ENCODE results near the gene CD160.

DNA sequence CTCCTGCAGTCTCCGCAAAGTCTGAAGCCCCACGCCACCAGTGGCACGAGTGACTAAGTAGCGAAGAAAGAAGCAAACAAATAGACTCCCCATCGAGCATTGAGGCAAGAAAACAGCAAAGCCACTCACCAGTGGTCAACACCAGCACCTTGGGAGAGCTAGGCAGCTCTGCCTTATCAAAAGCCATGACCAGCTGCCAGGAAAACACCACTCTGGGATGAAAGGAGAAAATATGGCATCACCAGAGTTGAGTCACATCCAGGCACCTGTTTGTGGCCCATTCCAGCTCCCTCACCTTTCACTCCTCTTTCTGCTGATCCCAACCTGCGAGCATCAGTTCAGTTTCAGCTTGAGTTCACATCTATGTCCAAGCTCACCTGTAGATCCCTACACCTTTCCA lies 29.4 kb upstream of the CD160 start:
- TF ChIP-seq EP300 (IDR thresholded peaks at IDR 0.05) (no peak), POLR2AphosphoS5 (IDR thresholded peaks at IDR 0.05) (no peak)
- TF ChIP-seq, protein P1, sequence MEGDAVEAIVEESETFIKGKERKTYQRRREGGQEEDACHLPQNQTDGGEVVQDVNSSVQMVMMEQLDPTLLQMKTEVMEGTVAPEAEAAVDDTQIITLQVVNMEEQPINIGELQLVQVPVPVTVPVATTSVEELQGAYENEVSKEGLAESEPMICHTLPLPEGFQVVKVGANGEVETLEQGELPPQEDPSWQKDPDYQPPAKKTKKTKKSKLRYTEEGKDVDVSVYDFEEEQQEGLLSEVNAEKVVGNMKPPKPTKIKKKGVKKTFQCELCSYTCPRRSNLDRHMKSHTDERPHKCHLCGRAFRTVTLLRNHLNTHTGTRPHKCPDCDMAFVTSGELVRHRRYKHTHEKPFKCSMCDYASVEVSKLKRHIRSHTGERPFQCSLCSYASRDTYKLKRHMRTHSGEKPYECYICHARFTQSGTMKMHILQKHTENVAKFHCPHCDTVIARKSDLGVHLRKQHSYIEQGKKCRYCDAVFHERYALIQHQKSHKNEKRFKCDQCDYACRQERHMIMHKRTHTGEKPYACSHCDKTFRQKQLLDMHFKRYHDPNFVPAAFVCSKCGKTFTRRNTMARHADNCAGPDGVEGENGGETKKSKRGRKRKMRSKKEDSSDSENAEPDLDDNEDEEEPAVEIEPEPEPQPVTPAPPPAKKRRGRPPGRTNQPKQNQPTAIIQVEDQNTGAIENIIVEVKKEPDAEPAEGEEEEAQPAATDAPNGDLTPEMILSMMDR (IDR thresholded peaks at IDR 0.05) = no peak
